HepG2 (cell line): ENCODE data around the gene AP2A2. TPM values are rescaled to one million over a fixed set of nuclear protein-coding genes. Genes with fewer than 3 reads are reported as not detected.
A peak's percentile ranks its signal among the peaks of the same experiment; 100 is the strongest.

Experiments
- ATAD3A ChIP-seq: sonication (generic); formaldehyde crosslinking; IDR thresholded peaks from 2 replicates; pipeline ENCODE4 v1.4.0; 2020; ENCODE audit warnings: missing genetic modification reagents
- ATF7-NPFF ChIP-seq: sonication (generic); formaldehyde crosslinking; IDR thresholded peaks from 2 replicates; pipeline ENCODE4 v1.8.1; 2023; ENCODE audit warnings: mild to moderate bottlenecking, low read depth, missing genetic modification reagents, moderate library complexity
- ATM ChIP-seq: fragments of 450-650 bp; IDR thresholded peaks from 2 replicates; pipeline ENCODE4 v1.7.1; 2017; ENCODE audit warnings: mild to moderate bottlenecking, borderline replicate concordance
- ATRX ChIP-seq: sonication (generic); formaldehyde crosslinking; IDR thresholded peaks from 2 replicates; pipeline ENCODE4 v1.4.0; 2020; ENCODE audit warnings: missing genetic modification reagents, borderline replicate concordance
- EED ChIP-seq: sonication (generic); formaldehyde crosslinking; IDR thresholded peaks from 2 replicates; pipeline ENCODE4 v1.5.0; 2020; ENCODE audit warnings: mild to moderate bottlenecking, missing genetic modification reagents
- ELF1 ChIP-seq: sonication (generic); formaldehyde crosslinking; IDR thresholded peaks from 2 replicates; pipeline ENCODE4 v1.4.0; 2020; ENCODE audit warnings: missing genetic modification reagents
- EZH2 ChIP-seq: conservative IDR thresholded peaks from 2 replicates; pipeline ENCODE4 v1.6.1; 2012; ENCODE audit warnings: mild to moderate bottlenecking, low read depth, low read length, moderate library complexity
- FOXA1 ChIP-seq, 2 experiments: fragments of 450-650 bp in 1 of 2; sonication (generic) in 1 of 2; formaldehyde crosslinking in 1 of 2; IDR thresholded peaks; 2 replicates each; pipeline versions ENCODE4 v1.4.0 to v1.6.1; 2016 to 2020; ENCODE audit warnings: missing genetic modification reagents in 1 of 2
- JUND ChIP-seq: sonication (generic); formaldehyde crosslinking; IDR thresholded peaks from 2 replicates; pipeline ENCODE4 v1.8.0; 2022; ENCODE audit warnings: mild to moderate bottlenecking, missing genetic modification reagents
- KDM2A ChIP-seq: sonication (generic); formaldehyde crosslinking; IDR thresholded peaks from 2 replicates; pipeline ENCODE4 v1.4.0; 2020; ENCODE audit warnings: low read depth, missing genetic modification reagents, borderline replicate concordance
- KLF9 ChIP-seq: IDR thresholded peaks from 2 replicates; pipeline ENCODE4 v1.6.1; 2016; ENCODE audit warnings: low read depth
- MIXL1 ChIP-seq: IDR thresholded peaks from 2 replicates; pipeline ENCODE4 v1.6.1; 2016
- NR1H2 ChIP-seq: sonication (generic); formaldehyde crosslinking; IDR thresholded peaks from 2 replicates; pipeline ENCODE4 v1.8.1; 2022; ENCODE audit warnings: low read depth, missing genetic modification reagents, borderline replicate concordance
- SIX4 ChIP-seq: sonication (generic); formaldehyde crosslinking; IDR thresholded peaks from 2 replicates; pipeline ENCODE4 v1.4.0; 2020; ENCODE audit warnings: missing genetic modification reagents
- SMAD1 ChIP-seq: sonication (generic); formaldehyde crosslinking; IDR thresholded peaks from 2 replicates; pipeline ENCODE4 v1.4.0; 2020; ENCODE audit warnings: missing genetic modification reagents, low read depth, mild to moderate bottlenecking, borderline replicate concordance
- SOX13 ChIP-seq, 3 experiments: fragments of 450-650 bp in 1 of 3; sonication (generic) in 1 of 3; formaldehyde crosslinking in 1 of 3; IDR thresholded peaks in 2 of 3; conservative IDR thresholded peaks in 1 of 3; 2 replicates each; pipeline versions ENCODE4 v1.5.0 to v1.6.1; 2016 to 2020; ENCODE audit warnings: antibody characterized with exemption in 1 of 3, mild to moderate bottlenecking in 1 of 3, missing compliant biosample characterization in 1 of 3, missing genetic modification reagents in 1 of 3, moderate library complexity in 1 of 3
- XRCC5 ChIP-seq: fragments of 200-400 bp; formaldehyde crosslinking; optimal IDR thresholded peaks from 2 replicates; pipeline ENCODE3; 2017; ENCODE audit warnings: mild to moderate bottlenecking, low read length
- YEATS4 ChIP-seq: sonication (generic); formaldehyde crosslinking; IDR thresholded peaks from 2 replicates; pipeline ENCODE4 v1.4.0; 2020; ENCODE audit warnings: missing genetic modification reagents, borderline replicate concordance
- ZFP62 ChIP-seq: sonication (generic); formaldehyde crosslinking; IDR thresholded peaks from 2 replicates; pipeline ENCODE4 v1.4.0; 2020; ENCODE audit warnings: missing genetic modification reagents
- ZFP90 ChIP-seq: sonication (generic); formaldehyde crosslinking; IDR thresholded peaks from 2 replicates; pipeline ENCODE4 v1.8.0; 2022; ENCODE audit warnings: missing genetic modification reagents, mild to moderate bottlenecking, inconsistent platforms, borderline replicate concordance
- ZNF207 ChIP-seq: fragments of 450-650 bp; IDR thresholded peaks from 2 replicates; pipeline ENCODE4 v1.6.1; 2016; ENCODE audit warnings: antibody characterized with exemption, borderline replicate concordance
- ZNF224 ChIP-seq: sonication (generic); formaldehyde crosslinking; IDR thresholded peaks from 2 replicates; pipeline ENCODE4 v1.5.0; 2020; ENCODE audit warnings: mild to moderate bottlenecking, missing genetic modification reagents
- ZNF317 ChIP-seq: sonication (generic); formaldehyde crosslinking; IDR thresholded peaks from 2 replicates; pipeline ENCODE4 v1.5.0; 2020; ENCODE audit warnings: mild to moderate bottlenecking, missing genetic modification reagents
- polyA plus RNA-seq, 8 experiments: library from polyadenylated mRNA; depleted of rRNA in 3 of 8; stranded (reverse) in 7 of 8; unstranded in 1 of 8; fragments of >200 nt; fragmentation: Illumina TruSeq in 4 of 8; extraction: Trizol in 4 of 8; gene quantifications; 2 replicates each; pipeline versions ENCODE4 v1.2.1 to v1.2.3, GENCODE V29; 2011 to 2016; ENCODE audit warnings: low read depth in 4 of 8, missing spikeins in 1 of 8, mixed read lengths in 1 of 8; ENCODE audit not compliant: insufficient read depth in 1 of 8
- total RNA-seq, 5 experiments: library from RNA; depleted of rRNA; stranded (reverse); fragments of >200 nt; fragmentation: Illumina TruSeq; extraction: Trizol; gene quantifications; 2 replicates each; pipeline ENCODE4 v1.2.3, GENCODE V29; 2016; ENCODE audit warnings: low read depth in 1 of 5
- TF ChIP-seq, protein P1 (sequence below): IDR thresholded peaks from 2 replicates; pipeline ENCODE4 v1.6.1; 2016; ENCODE audit warnings: missing genetic modification reagents, missing compliant biosample characterization
- TF ChIP-seq, protein P2 (sequence below): sonication (generic); formaldehyde crosslinking; IDR thresholded peaks from 2 replicates; pipeline ENCODE4 v1.4.0; 2020; ENCODE audit warnings: missing genetic modification reagents
- TF ChIP-seq, protein P3 (sequence below): sonication (generic); formaldehyde crosslinking; IDR thresholded peaks from 2 replicates; pipeline ENCODE4 v1.4.0; 2020; ENCODE audit warnings: missing genetic modification reagents

Gene AP2A2
- total and polyA plus RNA-seq, 2 of the 13 experiments (the other 11 are each of a cell fraction or from before 2014, with no cell fraction given): 25.7 to 75.7 TPM

DNA sequence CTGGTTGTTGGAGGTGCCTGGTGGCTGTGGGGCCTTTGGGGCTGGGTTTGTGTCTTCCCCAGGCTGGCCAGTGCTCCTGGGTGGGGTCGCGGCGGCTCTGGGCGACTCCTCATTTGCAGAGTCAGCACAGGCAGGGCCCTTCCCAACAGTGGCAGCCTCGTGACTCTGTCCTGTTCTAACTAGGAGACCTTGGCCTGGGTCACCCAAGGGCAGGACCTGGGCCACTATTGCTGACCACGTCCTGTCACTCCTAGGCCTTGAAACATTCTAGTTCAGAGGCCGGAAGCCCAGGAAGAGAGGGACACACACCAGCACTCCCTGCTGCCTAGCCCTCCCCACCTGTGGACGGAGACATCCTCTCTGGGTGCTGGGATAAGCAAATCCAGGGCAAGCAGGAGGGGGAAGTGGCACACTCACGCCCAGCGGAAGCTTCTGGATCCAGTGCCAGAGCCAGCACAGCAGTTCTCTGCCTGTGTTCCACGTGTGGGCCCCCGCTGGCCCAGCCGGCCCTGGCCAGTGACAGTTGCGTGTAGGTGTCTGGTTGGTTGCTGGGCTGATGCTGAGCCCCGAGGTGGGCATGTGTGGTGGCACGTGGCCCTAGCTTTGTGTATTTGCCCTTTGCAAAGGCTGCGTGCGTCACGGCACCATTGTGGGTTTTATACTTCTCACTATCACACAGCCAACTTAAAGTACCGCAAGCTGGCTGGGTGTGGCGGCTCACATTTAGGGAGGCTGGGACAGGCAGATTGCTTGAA lies 10.7 kb upstream of the AP2A2 start (continued):
- no peak; the same call in 1 of the 2 replicates for TF ChIP-seq KDM2A
- no peak for TF ChIP-seq ZFP62 (CRISPR knock-in tag)
- no peak for TF ChIP-seq FOXA1 (IDR thresholded peaks at IDR 0.05)
- no peak for TF ChIP-seq FOXA1 (CRISPR knock-in tag; IDR thresholded peaks at IDR 0.05)
- TF ChIP-seq, protein P1, sequence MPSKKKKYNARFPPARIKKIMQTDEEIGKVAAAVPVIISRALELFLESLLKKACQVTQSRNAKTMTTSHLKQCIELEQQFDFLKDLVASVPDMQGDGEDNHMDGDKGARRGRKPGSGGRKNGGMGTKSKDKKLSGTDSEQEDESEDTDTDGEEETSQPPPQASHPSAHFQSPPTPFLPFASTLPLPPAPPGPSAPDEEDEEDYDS (CRISPR knock-in tag): peak; percentile 17; the same call in 1 of the 2 replicates
- TF ChIP-seq, protein P2, sequence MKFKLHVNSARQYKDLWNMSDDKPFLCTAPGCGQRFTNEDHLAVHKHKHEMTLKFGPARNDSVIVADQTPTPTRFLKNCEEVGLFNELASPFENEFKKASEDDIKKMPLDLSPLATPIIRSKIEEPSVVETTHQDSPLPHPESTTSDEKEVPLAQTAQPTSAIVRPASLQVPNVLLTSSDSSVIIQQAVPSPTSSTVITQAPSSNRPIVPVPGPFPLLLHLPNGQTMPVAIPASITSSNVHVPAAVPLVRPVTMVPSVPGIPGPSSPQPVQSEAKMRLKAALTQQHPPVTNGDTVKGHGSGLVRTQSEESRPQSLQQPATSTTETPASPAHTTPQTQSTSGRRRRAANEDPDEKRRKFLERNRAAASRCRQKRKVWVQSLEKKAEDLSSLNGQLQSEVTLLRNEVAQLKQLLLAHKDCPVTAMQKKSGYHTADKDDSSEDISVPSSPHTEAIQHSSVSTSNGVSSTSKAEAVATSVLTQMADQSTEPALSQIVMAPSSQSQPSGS (CRISPR knock-in tag): 0 out of 2 replicates have a peak, but pooled peaks have one; percentile 40
- TF ChIP-seq JUND: no peak
- no peak for TF ChIP-seq EED (CRISPR knock-in tag)
- TF ChIP-seq ELF1 (CRISPR knock-in tag): peak; percentile 65
- no peak for TF ChIP-seq ZNF317 (CRISPR knock-in tag)
- TF ChIP-seq, protein P3, sequence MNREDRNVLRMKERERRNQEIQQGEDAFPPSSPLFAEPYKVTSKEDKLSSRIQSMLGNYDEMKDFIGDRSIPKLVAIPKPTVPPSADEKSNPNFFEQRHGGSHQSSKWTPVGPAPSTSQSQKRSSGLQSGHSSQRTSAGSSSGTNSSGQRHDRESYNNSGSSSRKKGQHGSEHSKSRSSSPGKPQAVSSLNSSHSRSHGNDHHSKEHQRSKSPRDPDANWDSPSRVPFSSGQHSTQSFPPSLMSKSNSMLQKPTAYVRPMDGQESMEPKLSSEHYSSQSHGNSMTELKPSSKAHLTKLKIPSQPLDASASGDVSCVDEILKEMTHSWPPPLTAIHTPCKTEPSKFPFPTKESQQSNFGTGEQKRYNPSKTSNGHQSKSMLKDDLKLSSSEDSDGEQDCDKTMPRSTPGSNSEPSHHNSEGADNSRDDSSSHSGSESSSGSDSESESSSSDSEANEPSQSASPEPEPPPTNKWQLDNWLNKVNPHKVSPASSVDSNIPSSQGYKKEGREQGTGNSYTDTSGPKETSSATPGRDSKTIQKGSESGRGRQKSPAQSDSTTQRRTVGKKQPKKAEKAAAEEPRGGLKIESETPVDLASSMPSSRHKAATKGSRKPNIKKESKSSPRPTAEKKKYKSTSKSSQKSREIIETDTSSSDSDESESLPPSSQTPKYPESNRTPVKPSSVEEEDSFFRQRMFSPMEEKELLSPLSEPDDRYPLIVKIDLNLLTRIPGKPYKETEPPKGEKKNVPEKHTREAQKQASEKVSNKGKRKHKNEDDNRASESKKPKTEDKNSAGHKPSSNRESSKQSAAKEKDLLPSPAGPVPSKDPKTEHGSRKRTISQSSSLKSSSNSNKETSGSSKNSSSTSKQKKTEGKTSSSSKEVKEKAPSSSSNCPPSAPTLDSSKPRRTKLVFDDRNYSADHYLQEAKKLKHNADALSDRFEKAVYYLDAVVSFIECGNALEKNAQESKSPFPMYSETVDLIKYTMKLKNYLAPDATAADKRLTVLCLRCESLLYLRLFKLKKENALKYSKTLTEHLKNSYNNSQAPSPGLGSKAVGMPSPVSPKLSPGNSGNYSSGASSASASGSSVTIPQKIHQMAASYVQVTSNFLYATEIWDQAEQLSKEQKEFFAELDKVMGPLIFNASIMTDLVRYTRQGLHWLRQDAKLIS (CRISPR knock-in tag): no peak
- TF ChIP-seq SIX4: no peak
- no peak; the same call in 1 of the 2 replicates for TF ChIP-seq MIXL1
- no peak for TF ChIP-seq ATM
- no peak for TF ChIP-seq YEATS4 (CRISPR knock-in tag)
- 0 out of 2 replicates have a peak, but pooled peaks have one; percentile 8 for TF ChIP-seq ZFP90 (CRISPR knock-in tag)
- TF ChIP-seq ZNF207: no peak
- TF ChIP-seq EZH2: no peak
- TF ChIP-seq XRCC5: no peak
- no peak for TF ChIP-seq ATRX (CRISPR knock-in tag)
- peak; percentile 12; the same call in 1 of the 2 replicates for TF ChIP-seq ZNF224 (CRISPR knock-in tag)
- no peak for TF ChIP-seq ATAD3A (CRISPR knock-in tag)
- TF ChIP-seq SOX13 (IDR thresholded peaks at IDR 0.05): no peak
- peak in 1 of 2 experiments; percentile 71; a peak in 2 of 4 replicates for TF ChIP-seq SOX13 (CRISPR knock-in tag; conservative IDR thresholded peaks at IDR 0.05 in 1 of 2, IDR thresholded peaks at IDR 0.05 in 1 of 2)
- no peak for TF ChIP-seq KLF9
- TF ChIP-seq NR1H2 (CRISPR knock-in tag): no peak
- TF ChIP-seq SMAD1 (CRISPR knock-in tag): no peak
- TF ChIP-seq ATF7-NPFF (CRISPR knock-in tag): no peak
